ENCODE measurements around the gene PPP1R12B. TPM values are rescaled to one million over a fixed set of nuclear protein-coding genes. Genes with fewer than 3 reads are reported as not detected.
"Not testable (repeated sequence)": the region's sequence is repeated elsewhere in the genome, so short reads cannot be mapped to it uniquely, and the experiment has no call there.

Gene PPP1R12B
- total RNA-seq, 1 donor from 2014 or later: 636 TPM

DNA sequence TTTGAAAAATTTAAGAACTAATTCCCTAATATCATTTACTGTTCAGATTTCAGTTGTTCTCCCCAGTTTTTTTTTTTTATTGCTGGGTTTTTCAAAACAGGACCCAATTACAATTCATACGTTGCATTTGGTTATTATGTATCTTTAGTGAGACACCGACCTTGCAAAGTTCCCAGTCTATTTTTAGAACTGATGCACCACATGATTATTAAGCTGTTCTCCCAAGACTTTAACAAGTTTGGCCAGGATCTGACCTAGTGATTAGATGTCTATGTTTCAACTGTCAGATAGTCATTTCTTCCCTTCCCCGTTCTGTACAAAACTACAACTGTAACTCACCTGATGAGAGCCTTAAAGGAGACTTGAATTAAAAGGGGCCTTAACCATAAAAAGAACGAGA is 14.6 kb upstream of the PPP1R12B start:
- no peak for ATAC-seq (ENCODE audit: poor library complexity)
- no peak for DNase-seq
- intact Hi-C loops (cut with DNase I): no loop called here

DNA sequence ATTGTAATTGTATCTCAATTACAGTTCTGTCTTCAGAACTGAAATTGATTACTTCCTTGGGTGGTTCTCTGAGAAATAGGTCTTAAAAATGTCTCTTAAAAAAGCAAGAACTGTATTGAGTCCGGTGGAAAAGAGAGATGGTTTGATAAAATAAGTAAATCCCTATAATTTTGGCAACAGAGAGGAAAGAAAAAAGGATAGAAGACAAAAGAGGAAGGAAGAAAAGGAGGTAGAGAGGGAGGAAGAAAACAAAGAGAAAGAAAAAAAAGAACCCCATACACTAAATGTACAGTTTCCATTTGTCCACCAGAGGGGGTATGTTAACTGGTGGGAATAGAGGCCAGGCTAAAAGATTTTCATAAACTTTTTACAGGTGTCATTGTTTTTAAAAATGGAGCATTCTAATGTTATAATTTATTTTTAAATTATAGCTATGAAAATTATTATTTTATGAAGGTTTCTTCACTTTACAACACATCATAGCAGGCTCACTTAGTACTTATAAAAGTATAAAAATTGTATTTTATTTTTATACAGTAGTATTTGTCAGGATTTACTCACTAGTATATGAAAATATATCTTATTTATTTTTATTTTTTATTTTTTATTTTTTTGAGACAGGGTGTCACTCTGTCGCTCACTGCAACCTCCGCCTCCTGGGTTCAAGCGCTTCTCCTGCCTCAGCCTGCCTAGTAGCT is 4.7 kb upstream of the PPP1R12B start:
- ATAC-seq (ENCODE audit: poor library complexity) (no peak), DNase-seq (no peak)
- intact Hi-C loops (cut with DNase I): loop anchor here (10.0 kb wide), 2 partner anchors 121 to 371 kb away; partner anchors contain the start of gene SYT2

DNA sequence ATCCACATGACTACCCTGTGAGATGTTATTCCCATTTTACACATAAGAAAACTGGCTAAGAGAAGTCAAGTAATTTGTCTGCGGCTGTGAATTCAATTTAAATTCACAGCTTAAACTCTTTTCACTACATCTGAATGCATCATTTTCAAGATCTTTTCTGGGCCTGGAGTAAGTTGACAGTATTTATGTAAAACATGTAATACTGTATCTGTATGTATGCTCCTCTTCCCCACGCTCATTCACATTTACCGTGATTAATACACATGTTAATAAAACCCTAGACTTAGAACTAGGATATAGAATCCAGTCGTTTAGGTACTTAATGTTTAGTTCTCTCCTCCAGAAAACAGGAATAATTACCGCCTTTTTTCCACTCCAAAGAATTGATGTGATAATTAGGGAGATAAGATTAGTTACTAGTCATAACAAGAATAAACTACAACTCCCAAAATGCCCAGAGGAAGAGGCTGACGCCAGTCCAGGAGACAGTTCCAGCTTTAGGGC is 442 bp upstream of the PPP1R12B start:
- intact Hi-C loops (cut with DNase I): loop anchor here (10.0 kb wide), 2 partner anchors 117 to 367 kb away; partner anchors contain the start of gene SYT2
- DNase-seq (no peak), ATAC-seq (ENCODE audit: poor library complexity) (no peak)

DNA sequence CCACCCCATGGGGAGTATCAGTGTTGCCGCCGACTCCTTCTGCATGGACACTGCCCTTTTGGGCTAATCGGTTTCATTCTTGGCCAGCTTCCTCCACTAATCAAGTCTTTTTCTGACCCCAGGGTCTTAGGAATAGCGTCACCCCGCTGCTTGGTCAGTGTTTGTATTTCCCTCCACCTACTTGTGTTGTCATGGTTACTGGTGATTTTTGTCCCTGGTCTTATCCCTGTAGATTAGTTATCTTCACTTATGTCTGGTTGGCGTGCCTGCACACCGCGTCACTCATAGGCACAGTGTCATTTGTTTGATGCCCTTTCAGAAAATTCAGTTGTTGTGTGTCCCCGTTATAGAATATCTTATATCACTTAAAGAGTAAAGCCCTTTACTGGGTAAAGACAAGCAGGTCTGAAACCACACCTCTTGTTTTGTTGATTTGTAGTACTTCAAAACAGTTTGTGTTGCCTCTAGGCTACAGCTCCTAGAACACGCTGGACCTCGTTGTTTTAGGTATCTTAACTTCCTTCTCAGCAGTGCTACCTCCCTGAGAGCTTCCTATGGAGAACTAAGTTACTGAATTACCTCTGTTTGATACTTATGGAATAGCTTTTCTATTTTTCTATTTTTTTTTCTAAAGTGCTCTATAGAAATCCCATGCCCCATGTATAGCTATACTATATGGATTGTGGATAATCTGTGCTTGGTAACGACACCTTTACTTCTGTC is 868 bp downstream of the PPP1R12B start:
- no peak for DNase-seq
- intact Hi-C loops (cut with DNase I): loop anchor here (10.0 kb wide), 2 partner anchors 115 to 365 kb away; partner anchors contain the start of gene SYT2

DNA sequence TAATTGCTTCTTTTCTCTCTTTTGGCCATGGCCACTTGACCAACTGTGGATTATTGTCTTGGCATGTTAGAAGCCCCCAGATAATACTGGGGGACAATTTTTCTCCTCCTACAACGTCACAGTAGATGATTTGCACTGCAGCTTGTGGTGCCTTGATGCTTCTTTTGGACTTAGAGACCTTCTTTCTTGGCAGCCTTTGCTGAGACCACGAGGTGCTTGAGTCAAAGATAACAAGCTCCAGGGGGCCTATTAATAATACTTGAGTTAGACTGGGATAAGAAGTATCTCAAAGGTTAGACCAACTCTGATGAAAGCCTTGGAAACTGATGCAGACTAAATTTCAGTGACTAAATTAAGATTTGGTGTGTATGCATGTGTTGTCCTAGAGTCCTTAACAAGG is 3.2 kb downstream of the PPP1R12B start:
- intact Hi-C loops (cut with DNase I): loop anchor here (10.0 kb wide), 1 partner anchor 53 kb away; no protein-coding TSS in a partner anchor
- no peak for ATAC-seq (ENCODE audit: poor library complexity)
- no peak for DNase-seq

More for the DNA sequence above, 868 bp downstream of the PPP1R12B start:
- ATAC-seq (ENCODE audit: poor library complexity): peak; percentile 10

DNA sequence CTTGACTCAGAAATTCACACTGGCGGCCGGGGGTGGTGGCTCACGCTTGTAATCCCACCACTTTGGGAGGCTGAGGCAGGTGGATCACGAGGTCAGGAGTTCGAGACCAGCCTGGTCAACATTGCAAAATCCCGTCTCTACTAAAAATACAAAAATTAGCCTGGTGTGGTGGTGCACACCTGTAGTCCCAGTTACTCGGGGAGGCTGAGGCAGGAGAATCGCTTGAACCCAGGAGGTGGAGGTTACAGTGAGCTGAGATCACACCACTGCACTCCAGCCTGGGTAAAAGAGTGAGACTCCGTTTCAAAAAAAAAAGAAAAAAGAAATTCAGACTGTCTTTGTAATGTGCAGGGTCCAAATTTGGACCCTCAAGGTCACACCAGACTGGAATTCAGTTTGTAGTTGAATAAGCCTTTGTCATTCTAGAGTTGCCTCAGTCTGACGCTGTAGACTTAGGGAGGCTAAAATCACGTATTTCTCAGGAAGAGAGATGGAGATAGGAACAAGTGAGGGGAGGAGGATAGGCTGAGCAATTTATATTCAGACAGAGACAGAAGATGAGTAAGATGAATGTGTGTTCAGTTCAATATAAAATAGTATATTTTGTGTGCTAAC is 4.2 kb downstream of the PPP1R12B start:
- not testable (repeated sequence) for DNase-seq; ATAC-seq (ENCODE audit: poor library complexity)
- intact Hi-C loops (cut with DNase I): loop anchor here (10.0 kb wide), 1 partner anchor 52 kb away; no protein-coding TSS in a partner anchor

DNA sequence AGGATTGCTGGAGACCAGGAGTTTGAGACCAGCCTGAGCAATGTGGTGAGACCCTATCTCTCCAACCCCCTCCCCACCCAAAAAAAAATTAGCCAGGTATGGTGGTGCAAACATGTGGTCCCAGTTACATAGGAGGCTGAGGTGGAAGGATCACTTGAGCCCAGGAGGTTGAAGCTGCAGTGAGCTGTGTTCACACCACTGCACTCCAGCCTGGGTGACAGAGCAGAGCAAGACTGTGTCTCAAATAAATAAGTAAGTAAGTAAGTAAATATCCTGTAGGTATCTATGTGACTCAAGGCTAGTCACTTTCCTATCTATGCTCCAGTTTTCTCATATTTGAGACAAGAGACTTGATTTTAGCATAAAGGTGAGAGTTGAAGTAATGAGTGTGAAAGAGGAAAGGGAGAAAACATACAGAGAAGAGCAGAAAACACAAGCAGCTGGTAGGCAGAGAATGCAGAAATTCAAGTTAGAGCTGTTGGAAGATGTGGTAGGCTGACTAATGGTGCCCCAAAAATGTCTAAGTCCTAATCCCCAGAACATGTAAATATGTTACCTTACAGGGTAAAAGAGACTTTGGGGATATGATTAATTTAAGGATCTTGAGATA is 7.5 kb downstream of the PPP1R12B start:
- intact Hi-C loops (cut with DNase I): loop anchor here (10.0 kb wide), 1 partner anchor 49 kb away; no protein-coding TSS in a partner anchor
- DNase-seq: no peak
- ATAC-seq (ENCODE audit: poor library complexity): no peak

DNA sequence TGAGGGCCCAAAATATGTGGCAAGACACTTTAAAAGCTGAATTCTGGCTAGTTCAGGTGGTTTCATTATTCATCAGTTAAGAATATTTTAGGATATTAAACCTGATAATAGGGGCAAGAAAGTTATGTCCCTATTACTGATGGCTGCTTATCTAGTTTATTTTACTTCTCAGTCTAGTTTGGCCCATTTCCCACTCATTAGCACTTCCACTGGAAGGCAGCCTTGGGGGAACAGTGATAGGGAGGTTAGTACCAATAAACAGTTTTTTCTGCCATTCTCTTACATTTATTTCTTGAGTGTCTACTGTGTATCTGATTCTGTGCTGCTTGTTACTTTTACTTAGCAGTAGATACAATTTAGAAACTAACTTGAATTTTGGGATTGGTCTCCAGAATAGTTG is 9.0 kb downstream of the PPP1R12B start:
- intact Hi-C loops (cut with DNase I): loop anchor here (10.0 kb wide), 1 partner anchor 47 kb away; no protein-coding TSS in a partner anchor
- ATAC-seq (ENCODE audit: poor library complexity): no peak
- DNase-seq: no peak

DNA sequence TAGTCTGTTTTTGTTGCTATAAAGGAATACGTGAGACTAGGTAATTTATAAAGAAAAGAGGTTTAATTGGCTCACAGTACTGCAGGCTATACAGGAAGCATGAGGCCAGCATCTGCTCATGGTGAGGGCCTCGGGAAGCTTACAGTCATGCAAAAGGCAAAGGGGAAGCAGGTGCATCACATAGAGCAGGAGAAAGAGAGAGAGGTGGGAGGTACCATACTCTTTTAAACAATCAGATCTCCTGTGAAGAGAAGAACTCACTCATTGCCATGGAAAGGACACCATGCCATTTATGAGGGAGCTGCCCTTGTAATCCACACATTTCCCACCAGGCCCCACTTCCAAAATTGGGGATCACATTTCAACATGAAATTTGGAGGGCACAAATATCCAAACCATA is 12.7 kb downstream of the PPP1R12B start:
- intact Hi-C loops (cut with DNase I): no loop called here
- DNase-seq (no peak), ATAC-seq (ENCODE audit: poor library complexity) (no peak)

DNA sequence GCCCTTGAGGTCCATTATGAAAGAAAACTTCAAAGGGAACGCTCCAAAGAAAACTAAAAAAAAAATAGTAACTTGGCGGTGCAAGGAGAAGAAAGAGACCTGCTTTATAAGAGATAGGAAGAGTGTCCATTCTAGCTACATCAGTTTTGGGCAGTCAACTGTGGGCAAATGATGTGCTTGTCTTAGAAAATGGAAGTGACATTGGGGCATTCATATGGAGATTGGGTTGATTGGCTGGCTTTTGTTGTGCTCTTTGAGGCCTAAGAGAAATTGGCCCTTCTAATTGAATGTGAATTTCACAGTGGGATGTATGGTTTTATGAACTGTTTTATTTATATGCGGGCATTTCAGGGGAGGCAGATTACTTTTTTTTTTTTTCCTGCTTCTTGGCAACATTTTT is 13.2 kb downstream of the PPP1R12B start:
- intact Hi-C loops (cut with DNase I): no loop called here
- no peak for ATAC-seq (ENCODE audit: poor library complexity)
- no peak for DNase-seq

DNA sequence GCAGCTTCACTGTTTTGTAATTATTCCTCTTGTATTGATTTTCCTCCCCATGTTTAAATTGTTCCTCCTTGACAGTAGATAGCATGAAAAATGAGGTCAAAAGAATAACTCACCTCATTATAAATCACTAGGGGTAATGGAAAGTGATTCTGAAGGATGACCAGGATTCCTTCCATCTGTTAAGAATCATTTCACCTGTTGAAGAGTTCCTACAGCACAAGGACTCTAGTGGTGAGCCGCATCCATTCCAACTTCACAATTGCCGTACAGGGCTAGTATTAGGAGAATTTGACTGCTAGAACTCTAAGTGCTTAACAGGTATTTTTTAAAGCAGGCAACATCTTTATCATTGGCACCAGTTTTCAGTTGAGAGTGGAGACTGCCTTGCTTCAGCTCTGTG is 13.7 kb downstream of the PPP1R12B start:
- DNase-seq (no peak), ATAC-seq (ENCODE audit: poor library complexity) (peak; percentile 29)
- intact Hi-C loops (cut with DNase I): no loop called here

DNA sequence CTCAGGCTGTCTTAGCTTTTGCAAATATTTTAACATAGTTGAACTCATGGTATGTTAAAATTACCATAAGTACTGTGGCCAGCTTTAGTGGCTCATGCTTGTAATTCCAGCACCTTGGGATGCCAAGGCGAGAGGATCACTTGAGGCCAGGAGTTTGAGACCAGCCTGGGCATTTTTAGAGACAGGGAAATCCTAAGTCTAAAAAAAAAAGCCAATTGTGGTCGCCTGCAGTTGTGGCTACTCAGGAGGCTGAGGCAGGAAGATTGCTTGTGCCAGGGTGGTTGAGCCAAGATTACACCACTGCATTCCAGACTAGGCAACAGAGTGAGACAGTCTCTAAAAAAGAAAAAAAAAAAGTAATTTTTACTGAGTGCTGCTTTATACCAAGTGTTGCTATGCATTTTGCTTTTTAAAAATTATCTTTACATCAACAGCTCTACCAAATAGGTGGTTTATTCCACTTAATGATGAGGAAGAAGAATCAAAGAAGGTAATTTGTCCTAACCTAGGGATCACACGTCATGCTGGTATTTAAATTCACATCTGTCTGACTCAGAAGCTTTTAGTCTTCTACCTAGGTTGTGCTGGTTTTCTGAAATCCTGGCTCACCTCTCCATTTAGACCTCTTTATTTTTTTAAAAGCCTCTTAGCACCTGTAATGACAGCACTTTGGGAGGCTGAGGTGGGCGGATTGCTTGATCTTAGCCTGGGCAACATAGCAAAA is 16.8 kb downstream of the PPP1R12B start:
- intact Hi-C loops (cut with DNase I): no loop called here
- DNase-seq (no peak), ATAC-seq (ENCODE audit: poor library complexity) (peak; percentile 30)

DNA sequence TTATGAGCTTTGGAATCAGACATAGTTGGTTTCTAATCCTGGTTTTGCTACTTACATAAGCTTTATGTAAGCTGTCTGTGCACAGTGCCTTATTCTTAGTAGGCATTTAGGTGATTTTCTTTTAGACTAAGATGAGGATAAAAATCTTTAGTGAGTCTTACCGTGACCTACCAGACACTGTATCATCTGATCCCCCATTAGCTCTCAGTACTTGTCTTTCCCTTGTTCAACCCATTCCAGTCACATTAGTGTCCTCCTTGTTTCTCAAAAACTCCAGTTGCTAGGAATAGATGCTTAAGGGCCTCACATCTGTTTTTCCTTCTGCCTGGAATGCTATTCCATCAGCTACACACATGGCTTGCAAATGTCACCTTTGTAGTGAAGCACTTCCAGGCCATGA is 18.8 kb downstream of the PPP1R12B start:
- DNase-seq: no peak
- peak; percentile 6 for ATAC-seq (ENCODE audit: poor library complexity)
- intact Hi-C loops (cut with DNase I): no loop called here

DNA sequence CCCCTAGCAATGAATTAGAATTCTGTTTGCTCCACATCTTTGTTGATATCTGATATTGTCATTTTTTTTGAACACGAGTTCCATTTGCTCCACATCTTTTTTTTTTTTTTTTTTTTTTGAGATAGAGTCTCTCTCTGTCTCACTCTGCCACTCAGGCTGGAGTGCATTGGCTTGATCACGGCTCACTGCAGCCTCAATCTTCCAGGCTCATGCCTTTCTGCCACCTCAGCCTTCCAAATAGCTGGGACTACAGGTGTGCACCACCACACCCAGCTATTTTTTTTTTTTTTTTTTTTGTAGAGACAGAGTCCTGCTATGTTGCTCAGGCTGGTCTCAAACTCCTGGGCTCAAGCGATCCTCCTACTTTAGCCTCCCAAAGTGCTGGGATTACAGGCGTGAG is 22.4 kb downstream of the PPP1R12B start:
- intact Hi-C loops (cut with DNase I); ATAC-seq (ENCODE audit: poor library complexity); DNase-seq: not testable (repeated sequence)

DNA sequence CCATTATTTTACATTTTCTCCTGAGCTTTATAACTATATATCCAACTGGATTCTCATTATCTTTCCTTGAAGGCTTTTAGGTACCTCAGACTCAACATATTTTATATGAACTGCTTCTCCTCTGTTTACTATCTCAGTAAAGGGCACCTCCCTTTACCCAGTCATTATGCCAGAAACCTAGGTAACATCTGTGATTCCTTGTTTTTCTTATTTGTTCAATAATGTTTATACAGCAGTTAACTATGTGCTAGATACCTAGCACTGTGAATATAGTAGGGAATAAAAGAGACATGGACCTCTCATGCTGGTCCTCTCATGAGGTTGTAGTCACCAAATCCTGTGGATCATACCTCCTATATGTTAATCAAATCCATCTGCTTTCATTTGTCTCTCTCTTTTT is 25.6 kb downstream of the PPP1R12B start:
- DNase-seq (no peak), ATAC-seq (ENCODE audit: poor library complexity) (no peak)
- intact Hi-C loops (cut with DNase I): no loop called here

DNA sequence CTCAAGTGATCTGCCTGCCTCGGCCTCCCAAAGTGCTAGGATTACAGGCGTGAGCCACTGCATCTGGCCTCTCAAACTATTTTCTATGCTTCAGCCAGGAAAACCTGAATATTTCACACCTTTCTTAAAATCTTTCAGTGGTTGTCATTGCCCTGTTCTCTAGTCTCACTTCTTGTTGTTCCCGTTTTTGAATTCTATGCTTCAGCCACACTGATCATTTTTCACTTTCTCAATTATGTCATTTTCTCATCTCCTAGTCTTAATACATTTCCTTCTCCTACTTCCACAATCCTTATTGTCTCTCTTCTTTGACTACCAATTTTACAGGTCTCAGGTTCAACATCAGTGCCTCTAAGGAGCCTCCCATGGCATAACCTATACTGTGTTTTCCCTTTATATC is 26.7 kb downstream of the PPP1R12B start:
- ATAC-seq (ENCODE audit: poor library complexity); intact Hi-C loops (cut with DNase I); DNase-seq: not testable (repeated sequence)

DNA sequence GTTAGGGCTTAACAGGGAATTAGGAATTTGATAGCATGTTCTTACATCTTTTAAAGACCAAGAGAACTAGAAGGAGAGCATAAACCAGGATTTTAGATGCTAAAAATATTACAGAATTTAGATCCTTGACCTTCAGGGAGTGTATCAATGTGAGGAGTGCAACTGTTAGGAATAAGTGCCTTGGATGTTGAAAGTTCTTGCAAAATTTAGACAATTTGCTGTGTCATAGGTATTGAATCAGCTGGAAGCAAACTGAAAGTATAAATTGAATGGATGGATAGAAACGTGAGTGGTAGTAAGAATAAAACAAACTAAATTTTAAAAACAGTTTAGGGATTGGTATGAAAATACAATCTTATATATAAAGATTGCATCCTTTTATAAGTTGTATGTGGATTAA is 27.7 kb downstream of the PPP1R12B start:
- no peak for ATAC-seq (ENCODE audit: poor library complexity)
- intact Hi-C loops (cut with DNase I): no loop called here
- DNase-seq: no peak

DNA sequence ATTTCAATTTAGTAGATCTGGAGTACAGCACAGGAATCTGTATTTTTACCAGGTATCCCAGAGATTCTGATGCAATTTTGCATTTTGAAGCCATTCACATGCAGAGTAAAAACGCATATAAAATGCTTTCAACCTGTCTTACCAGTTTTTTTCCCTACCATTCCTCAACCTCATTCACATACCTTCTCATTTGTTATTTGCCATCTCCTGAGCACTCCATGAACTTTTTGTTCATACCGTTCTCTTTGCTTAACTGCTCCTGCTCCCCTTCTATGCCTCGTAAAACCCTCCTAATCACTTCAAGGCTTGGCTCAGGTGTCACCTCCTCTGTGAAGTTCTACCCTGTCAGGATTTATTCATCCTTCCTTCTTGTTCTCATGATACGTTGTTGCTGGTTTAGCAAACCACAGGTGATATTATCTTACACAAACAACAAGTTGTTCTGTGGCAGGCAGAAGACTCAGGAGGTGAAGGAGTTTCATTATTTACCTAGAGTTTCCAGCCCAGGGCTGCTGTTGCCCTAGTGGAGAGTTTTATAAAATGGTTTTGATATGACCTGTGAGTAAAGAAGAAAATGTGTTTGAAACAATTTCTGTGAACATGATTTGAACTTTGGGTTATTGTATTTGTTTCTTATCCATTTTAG is 31.5 kb downstream of the PPP1R12B start:
- ATAC-seq (ENCODE audit: poor library complexity); intact Hi-C loops (cut with DNase I); DNase-seq: not testable (repeated sequence)
